Muscle layer of colon (tissue), 2 donors: ENCODE data around the gene HCFC2.

Experiments
- H3K27ac ChIP-seq: one replicate; pipeline ENCODE4 v1.7.0; 2013; ENCODE audit warnings: low read depth, mild to moderate bottlenecking, low read length, moderate library complexity
- H3K27me3 ChIP-seq, 2 donors: one replicate each; pipeline ENCODE4 v1.7.0; 2013; ENCODE audit warnings: low read length in 2 of 2, mild to moderate bottlenecking in 2 of 2; ENCODE audit not compliant: insufficient read depth in 2 of 2, control insufficient read depth in 1 of 2
- H3K36me3 ChIP-seq: one replicate; pipeline ENCODE4 v1.7.0; 2013; ENCODE audit warnings: mild to moderate bottlenecking, low read length; ENCODE audit not compliant: insufficient read depth
- H3K4me1 ChIP-seq: one replicate; pipeline ENCODE4 v1.7.0; 2013; ENCODE audit warnings: mild to moderate bottlenecking, low read length; ENCODE audit not compliant: insufficient read depth
- H3K4me3 ChIP-seq, 2 donors: one replicate each; pipeline ENCODE4 v1.7.0; 2013; ENCODE audit warnings: low read length in 2 of 2, low read depth in 1 of 2, mild to moderate bottlenecking in 1 of 2, moderate library complexity in 1 of 2
- H3K9ac ChIP-seq: one replicate; pipeline ENCODE4 v1.7.0; 2013; ENCODE audit warnings: low read length
- H3K9me3 ChIP-seq: one replicate; pipeline ENCODE4 v1.7.0; 2013; ENCODE audit warnings: mild to moderate bottlenecking, low read length
- donor health status: abdominal sarcoma.
- donor health status: Adenocarcinoma of cecum.

HCFC2 gene

GRCh38 chr12:104059963-104060362 lies 4.4 kb upstream of the HCFC2 start:
- Histone ChIP-seq H3K27me3 (no peaks in the 10 kb centered on the region), H3K36me3 (no peaks in the 10 kb centered on the region), H3K4me1 (peaks cover 7% of the 10 kb centered on the region), H3K4me3 (no peak overlapping the region), H3K9me3 (no peaks in the 10 kb centered on the region), H3K27ac (no peak overlapping the region), H3K9ac (no peak overlapping the region)

DNA sequence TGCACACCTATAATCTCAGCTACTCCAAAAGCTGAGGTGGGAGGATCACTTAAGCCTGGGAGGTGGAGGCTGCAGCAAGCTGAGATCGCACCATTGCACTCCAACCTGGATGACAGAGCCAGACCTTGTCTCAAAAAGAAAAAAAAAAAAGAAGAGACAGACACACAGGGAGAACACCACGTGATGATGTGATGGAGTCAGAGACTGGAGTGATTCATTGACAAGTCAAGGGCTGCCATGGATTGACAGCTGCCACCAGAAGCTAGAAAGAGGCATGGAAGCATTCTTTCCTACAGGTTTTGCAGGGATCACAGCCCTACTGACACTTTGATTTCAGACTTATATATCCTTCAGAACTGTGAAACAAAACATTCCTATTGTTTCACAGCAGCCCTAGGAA lies 3.5 kb upstream of the HCFC2 start:
- Histone ChIP-seq H3K27ac (no peak overlapping the region), H3K27me3 (no peaks in the 10 kb centered on the region), H3K4me3 (no peak overlapping the region), H3K4me1 (peaks cover 6% of the 10 kb centered on the region), H3K9ac (no peak overlapping the region), H3K36me3 (no peaks in the 10 kb centered on the region), H3K9me3 (no peaks in the 10 kb centered on the region)

DNA sequence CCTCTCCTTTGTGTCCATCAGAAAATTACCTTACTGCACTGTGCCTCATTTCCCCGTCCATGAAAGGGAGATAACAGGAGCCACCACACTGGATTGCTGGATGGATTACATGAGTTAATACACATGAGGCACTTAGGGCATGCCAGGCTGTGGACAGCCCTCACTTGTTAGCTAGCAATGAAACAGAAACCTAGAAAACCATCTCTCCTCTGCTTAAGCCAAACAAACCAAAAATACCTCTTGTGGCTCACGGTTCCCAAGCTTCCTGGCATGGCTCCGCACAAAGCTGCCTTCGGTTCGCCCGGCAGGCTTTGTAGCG lies 660 bp upstream of the HCFC2 start:
- peak overlapping the region; percentile 98 for H3K9ac ChIP-seq
- no peaks in the 10 kb centered on the region for H3K27me3 ChIP-seq
- H3K4me3 ChIP-seq = peak overlapping the region; percentile 67 to 89
- H3K27ac ChIP-seq = peak overlapping the region; percentile 90
- peaks cover 7% of the 10 kb centered on the region for H3K36me3 ChIP-seq
- peaks cover 15% of the 10 kb centered on the region for H3K4me1 ChIP-seq
- no peaks in the 10 kb centered on the region for H3K9me3 ChIP-seq

- no peaks in the 10 kb centered on the region for H3K9me3 ChIP-seq
- H3K36me3 ChIP-seq = peaks cover 7% of the 10 kb centered on the region
- H3K9ac ChIP-seq = peak overlapping the region; percentile 98
- peak overlapping the region; percentile 90 for H3K27ac ChIP-seq
- peaks cover 15% of the 10 kb centered on the region for H3K4me1 ChIP-seq
- no peaks in the 10 kb centered on the region for H3K27me3 ChIP-seq
- H3K4me3 ChIP-seq = peak overlapping the region; percentile 67 to 89
These were observed 604 bp downstream of the HCFC2 start for GRCh38 chr12:104064842-104065427.

DNA sequence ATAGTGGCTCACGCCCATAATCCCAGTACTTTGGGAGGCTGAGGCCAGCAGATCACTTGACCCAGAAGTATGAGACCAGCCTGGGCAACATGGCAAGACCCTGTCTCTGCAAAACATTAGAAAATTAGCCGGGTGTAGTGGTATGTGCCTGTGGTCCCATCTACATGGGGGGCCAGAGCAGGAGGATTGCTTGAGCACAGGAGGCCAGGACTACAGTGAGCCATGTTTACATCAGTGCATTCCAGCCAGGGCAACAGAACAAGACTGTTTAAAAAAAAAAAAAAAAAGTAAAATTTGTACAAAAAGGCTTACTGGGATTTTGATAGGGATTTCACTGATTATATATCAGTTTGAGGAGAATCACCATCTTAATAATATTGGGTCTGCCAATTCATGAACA lies 7.8 kb downstream of the HCFC2 start:
- Histone ChIP-seq H3K4me3 (no peak overlapping the region), H3K27me3 (no peaks in the 10 kb centered on the region), H3K9ac (no peak overlapping the region)

DNA sequence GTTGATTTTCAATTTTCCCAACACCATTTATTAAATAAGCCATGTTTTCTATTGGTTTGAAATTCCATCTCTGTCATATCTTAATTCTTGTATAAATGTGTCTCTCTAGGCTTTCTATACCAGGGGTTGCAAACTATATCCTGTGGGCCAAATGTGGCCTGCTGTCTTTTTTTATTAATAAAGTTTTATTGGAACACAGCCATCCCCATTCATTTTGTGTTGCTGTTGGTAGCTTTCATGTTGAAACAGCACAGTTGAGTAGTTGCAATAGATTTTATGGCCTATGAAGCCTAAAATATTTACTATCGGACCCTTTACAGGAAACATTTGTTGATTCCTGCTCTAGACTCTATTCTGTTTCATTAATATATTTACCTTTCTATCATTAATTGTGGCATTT lies 9.4 kb downstream of the HCFC2 start:
- peaks cover 5% of the 10 kb centered on the region for H3K36me3 ChIP-seq
- H3K27me3 ChIP-seq = no peaks in the 10 kb centered on the region
- no peak overlapping the region for H3K9ac ChIP-seq
- no peak overlapping the region for H3K4me3 ChIP-seq
- peaks cover under 1% of the 10 kb centered on the region for H3K4me1 ChIP-seq
- H3K27ac ChIP-seq = no peak overlapping the region
- no peaks in the 10 kb centered on the region for H3K9me3 ChIP-seq

More for the DNA sequence above, 7.8 kb downstream of the HCFC2 start:
- no peaks in the 10 kb centered on the region for H3K9me3 ChIP-seq
- peaks cover 6% of the 10 kb centered on the region for H3K4me1 ChIP-seq
- peaks cover 8% of the 10 kb centered on the region for H3K36me3 ChIP-seq
- no peak overlapping the region for H3K27ac ChIP-seq

- H3K4me3 ChIP-seq = no peak overlapping the region
- no peaks in the 10 kb centered on the region for H3K9me3 ChIP-seq
- H3K36me3 ChIP-seq = peaks cover 18% of the 10 kb centered on the region
- no peak overlapping the region for H3K27ac ChIP-seq
- H3K27me3 ChIP-seq = no peaks in the 10 kb centered on the region
- peaks cover 4% of the 10 kb centered on the region for H3K4me1 ChIP-seq
- no peak overlapping the region for H3K9ac ChIP-seq
These were observed 14.7 kb downstream of the HCFC2 start for GRCh38 chr12:104079024-104079423.

GRCh38 chr12:104080764-104081163 lies 16.4 kb downstream of the HCFC2 start:
- Histone ChIP-seq H3K9me3 (no peaks in the 10 kb centered on the region), H3K4me3 (no peak overlapping the region), H3K36me3 (peaks cover 23% of the 10 kb centered on the region), H3K27ac (no peak overlapping the region), H3K4me1 (peaks cover 4% of the 10 kb centered on the region), H3K9ac (no peak overlapping the region), H3K27me3 (no peaks in the 10 kb centered on the region)

GRCh38 chr12:104083769-104084475 lies 19.6 kb downstream of the HCFC2 start:
- Histone ChIP-seq H3K27me3 (no peaks in the 10 kb centered on the region), H3K36me3 (peaks cover 32% of the 10 kb centered on the region), H3K4me1 (peaks cover under 1% of the 10 kb centered on the region), H3K27ac (no peak overlapping the region), H3K9me3 (no peaks in the 10 kb centered on the region), H3K9ac (no peak overlapping the region), H3K4me3 (no peak overlapping the region)

DNA sequence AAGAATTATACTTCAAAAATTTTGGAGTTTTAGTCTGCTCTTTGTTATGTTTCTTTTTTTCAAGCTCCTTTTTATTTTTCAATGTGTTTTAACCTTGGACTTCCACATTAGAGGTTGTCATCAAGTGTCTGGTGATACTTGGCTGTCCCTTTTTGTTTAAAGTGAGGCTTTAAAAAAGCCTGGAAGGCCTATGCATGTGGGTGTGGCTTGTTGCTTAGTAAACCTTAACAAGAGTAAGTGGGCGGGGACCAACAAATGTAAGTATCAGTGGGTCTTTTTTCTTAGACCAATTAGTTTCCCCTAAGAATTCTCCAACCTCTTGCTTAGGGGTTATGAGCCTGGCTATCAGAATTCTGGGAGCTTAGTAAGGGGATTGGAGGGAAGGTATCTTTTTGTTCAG lies 26.4 kb downstream of the HCFC2 start:
- no peak overlapping the region for H3K27ac ChIP-seq
- no peak overlapping the region for H3K9ac ChIP-seq
- H3K36me3 ChIP-seq = peaks cover 56% of the 10 kb centered on the region
- no peak overlapping the region for H3K4me3 ChIP-seq
- H3K4me1 ChIP-seq = no peaks in the 10 kb centered on the region
- no peaks in the 10 kb centered on the region for H3K27me3 ChIP-seq
- H3K9me3 ChIP-seq = no peaks in the 10 kb centered on the region

GRCh38 chr12:104091136-104091535 lies 26.8 kb downstream of the HCFC2 start:
- no peak overlapping the region for H3K27ac ChIP-seq
- peaks cover 56% of the 10 kb centered on the region for H3K36me3 ChIP-seq
- no peak overlapping the region for H3K4me3 ChIP-seq
- no peak overlapping the region for H3K9ac ChIP-seq
- no peaks in the 10 kb centered on the region for H3K27me3 ChIP-seq
- H3K9me3 ChIP-seq = no peaks in the 10 kb centered on the region
- no peaks in the 10 kb centered on the region for H3K4me1 ChIP-seq

- Histone ChIP-seq H3K4me3 (no peak overlapping the region), H3K4me1 (no peaks in the 10 kb centered on the region), H3K27ac (no peak overlapping the region), H3K36me3 (peaks cover 60% of the 10 kb centered on the region), H3K27me3 (no peaks in the 10 kb centered on the region), H3K9me3 (no peaks in the 10 kb centered on the region), H3K9ac (no peak overlapping the region)
These were observed 30.0 kb downstream of the HCFC2 start for GRCh38 chr12:104094284-104094683.
